GM21825 (cell line): Measurements from ENCODE around the gene EIF5.

Experiments used
- ATAC-seq: cut with Tn5 transposase; IDR thresholded peaks from one replicate; pipeline ENCODE4 v1.9.1; 2021; ENCODE audit warnings: mild to moderate bottlenecking, moderate library complexity; ENCODE audit not compliant: unreplicated experiment

EIF5 gene

DNA sequence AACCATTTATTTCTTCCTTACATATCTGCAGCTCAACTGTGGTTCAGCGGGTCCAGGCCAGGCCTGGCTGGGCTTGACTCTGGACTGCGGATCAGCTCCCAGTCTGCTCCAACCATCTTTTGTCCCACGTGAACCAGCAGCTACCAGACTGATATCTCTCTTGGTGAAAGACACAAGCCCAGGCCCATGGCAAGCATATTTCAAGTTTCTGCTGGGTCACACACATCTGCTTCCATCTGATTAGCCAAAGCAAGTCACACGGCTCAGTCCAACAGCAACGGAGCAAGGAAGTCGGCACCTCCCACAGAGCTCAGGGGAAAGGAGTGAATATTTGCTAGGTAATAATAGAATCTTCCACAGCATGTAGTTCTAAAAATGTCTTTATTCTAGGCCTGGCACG lies 26.5 kb downstream of the EIF5 start:
- no peak for ATAC-seq

DNA sequence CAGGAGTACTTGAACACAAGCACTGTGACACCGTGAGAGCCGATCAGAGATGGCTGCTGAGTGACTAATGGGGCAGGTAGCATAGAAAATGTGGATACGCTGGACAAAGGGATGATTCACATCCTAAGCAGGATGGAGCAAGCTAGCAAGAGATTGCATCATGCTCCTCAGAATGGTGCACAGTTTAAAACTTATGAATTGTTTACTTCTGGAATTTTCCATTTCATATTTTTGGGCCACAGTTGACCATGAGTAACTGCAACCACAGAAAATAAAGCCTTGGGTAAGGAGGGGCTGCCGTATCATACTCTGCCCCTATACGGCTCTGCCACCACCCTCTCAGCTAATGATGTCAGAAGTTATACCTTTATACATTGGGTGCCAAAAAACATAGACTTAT lies 27.8 kb downstream of the EIF5 start:
- ATAC-seq = no peak

DNA sequence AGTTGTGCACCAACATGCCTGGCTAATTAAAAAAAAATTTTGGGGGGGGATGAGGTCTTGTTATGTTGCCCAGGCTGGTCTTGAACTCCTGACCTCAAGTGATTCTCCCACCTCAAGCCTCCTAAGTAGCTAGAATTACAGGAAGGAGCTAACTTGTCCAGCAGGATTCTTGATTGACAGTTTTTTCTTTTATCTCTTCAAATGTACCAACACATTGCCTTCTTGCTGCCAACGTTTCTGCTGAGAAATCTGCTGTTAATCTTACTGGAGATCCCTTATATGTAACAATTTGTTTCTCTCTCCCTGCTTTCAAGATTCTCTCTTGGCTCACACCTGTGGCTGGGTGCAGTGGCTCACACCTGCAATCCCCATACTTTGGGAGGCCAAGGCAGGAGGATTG lies 28.7 kb downstream of the EIF5 start:
- no peak for ATAC-seq

DNA sequence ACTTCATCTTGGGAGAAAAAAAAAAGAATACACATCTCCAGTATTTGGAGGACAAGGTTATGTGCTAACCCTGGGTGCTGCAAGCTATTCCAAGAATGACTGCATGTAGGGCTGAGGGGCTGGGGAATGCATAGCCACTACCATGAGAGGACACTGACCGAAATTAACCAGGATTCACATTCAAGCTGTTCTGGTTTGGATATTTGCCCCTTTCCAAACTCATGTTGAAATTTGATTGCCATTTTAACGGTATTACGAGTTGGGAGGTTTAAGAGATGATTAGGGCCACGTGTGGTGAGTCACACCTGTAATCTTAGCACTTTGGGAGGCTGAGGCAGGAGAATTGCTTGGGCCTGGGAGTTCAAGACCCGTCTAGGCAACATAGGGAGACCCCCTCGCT lies 32.7 kb downstream of the EIF5 start:
- no peak for ATAC-seq

DNA sequence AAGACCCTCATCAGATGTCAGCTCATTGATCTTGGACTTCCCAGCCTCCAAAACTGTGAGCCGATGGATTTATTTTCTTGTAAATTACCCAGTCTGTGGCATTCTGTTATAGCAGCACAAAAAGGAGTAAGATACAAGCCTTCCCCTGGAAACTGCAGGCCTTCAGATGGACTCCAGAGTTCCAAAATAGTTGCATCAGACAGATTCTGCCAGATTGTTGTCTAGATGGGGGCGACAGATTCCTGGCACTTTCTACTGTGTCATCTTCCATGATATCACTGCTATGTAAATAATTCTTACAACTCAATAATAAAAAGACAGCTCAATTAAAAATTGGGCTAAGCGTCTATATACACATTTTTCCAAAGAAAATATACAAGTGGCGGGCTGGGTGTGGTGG lies 34.0 kb downstream of the EIF5 start:
- no peak for ATAC-seq

DNA sequence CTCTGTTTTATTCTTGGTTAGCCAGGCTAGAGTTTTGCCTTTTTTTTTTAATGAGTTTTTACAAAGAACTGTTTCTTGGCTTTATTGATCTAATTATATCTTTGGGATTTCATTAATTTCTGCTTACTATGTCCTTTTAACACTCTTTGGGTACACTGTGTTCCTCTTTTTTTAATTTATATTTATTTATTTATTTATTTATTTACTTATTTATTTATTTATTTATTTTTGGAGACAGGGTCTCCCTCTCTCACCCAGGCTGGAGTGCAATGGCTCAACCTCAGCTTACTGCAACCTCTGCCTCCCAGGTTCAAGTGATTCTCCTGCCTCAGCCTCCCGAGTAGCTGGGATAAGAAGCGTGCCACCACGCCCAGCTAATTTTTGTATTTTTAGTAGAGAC lies 36.0 kb downstream of the EIF5 start:
- ATAC-seq = no peak

DNA sequence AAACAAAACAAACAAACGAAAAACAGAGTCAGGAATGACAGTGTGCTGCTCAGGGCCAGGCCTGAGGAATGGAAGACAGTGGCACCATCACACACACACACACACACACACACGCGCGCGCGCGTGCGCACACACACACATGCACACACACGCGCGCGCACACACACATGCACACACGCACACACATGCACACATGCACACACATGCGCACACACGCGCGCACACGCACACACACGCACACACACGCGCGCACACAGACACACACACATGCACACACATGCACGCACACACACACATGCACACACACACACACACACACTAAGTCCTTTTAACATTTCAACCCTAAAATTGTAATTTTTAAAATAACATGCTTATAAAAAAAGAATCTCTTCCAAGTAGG lies 38.0 kb downstream of the EIF5 start:
- no peak for ATAC-seq

DNA sequence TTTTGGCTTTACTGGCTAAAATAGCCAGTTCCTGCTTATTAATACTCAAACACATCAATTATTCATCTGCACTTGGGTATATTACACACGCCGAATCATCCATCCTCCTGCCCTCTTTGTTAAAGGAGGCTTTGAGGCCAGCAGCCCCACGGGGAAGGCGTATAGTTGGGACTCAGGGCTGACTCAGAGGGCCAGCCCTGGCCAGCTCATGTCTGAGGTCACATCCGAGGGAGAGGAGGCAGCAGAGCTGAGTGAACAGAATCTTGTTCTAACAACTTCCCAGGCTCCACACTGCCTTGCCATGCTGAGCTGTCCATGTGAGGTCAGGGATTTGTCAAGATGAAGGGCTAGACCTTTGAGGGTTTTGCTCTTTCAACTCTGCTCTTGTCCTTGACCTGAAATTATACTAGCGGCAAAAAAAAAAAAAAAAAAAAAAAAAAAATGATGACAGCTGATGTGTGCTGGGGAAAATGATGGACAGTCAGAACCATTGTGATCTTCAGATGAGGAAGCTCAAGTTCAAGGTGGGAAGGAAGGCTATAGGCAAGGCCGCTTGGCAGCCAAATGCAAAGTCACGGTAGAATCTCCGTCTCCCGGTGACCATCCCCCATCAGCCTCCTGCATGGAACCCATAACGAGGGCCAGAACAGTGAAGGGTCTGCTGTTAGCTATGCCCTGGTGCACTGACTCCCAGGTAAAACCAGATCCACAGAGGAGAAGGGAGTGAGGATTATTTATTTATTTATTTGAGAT lies 38.7 kb downstream of the EIF5 start:
- ATAC-seq = no peak

DNA sequence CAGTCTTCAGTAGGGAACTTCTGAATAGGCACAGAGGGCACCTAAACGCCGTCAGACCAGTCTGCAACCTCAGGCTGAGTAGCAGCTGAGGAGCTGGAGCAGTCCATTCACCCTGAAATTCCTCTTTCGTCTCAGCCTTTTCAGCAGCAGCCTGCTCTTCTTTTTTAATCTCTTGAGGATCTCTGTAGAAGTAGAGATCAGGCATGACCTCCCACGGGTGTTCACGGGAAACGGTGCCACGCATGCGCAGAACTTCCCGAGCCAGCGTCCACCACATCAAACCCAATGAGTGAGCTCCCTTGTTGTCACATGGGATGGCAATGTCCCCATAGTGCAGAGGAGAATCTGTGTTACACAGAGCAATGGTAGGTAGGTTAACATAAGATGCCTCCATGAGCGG lies 40.1 kb downstream of the EIF5 start:
- no peak for ATAC-seq

DNA sequence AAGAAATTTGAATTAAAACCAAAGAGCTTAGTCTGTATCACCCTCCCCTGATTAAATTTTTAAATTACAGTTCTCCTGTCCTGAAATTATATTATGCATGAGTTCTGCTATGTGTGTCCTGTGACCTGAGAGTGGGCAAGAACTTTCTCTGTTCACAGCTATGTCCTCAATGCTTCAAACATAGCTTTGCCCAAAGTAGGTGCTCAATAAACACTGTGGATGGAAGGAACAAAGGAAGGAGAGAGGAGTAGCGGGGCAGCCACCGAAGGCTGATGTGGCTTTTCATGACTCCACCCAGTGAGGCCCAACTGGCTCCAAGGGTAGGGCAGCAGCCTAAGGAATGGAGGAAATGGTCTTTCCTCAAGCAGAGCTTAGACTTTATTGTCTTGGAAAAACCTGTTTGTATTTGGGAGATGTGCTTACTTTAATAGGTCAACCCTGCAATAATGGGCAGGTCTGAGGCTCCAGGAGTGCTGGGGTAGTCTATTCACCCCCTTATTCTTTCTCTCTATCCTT lies 43.5 kb downstream of the EIF5 start:
- ATAC-seq = no peak

DNA sequence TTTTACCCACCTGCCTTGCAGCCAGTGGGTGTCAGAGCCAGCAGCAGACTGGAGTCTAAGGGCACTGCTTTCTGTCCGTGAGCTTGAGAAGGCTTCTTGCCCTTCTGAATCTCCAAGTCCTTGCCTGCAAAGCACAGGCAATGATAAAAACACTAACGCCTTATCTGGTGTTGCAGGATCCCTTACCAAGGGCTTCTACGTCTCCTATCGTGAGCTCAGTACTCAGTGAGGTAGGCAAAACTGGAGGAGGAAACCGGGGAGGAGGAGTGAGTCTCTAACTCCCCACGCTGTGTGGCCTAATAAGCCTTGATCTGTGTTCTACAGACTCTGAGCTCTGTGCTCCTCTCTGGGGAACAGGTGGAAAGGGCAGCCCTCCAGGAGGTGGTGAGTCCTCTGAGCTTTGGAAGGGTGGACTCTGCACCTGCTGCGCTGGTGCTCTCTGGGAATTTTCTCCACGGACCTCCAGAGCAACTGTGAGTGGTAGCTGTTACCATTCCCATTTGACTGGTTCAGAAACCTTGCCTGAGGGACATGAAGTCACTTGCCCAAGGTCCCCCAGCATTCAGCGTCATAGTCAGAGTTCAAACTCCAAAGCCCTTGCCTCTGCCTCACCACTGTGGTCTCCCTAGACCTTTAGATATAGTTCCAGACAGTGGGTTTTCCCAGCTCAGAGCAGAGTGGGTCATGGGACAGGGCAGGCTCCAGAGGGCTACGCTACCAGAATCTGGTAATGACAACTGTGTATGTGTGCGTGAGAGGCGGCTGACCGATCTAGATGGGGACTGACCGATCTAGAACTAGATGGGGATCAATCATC lies 44.2 kb downstream of the EIF5 start:
- ATAC-seq = no peak

DNA sequence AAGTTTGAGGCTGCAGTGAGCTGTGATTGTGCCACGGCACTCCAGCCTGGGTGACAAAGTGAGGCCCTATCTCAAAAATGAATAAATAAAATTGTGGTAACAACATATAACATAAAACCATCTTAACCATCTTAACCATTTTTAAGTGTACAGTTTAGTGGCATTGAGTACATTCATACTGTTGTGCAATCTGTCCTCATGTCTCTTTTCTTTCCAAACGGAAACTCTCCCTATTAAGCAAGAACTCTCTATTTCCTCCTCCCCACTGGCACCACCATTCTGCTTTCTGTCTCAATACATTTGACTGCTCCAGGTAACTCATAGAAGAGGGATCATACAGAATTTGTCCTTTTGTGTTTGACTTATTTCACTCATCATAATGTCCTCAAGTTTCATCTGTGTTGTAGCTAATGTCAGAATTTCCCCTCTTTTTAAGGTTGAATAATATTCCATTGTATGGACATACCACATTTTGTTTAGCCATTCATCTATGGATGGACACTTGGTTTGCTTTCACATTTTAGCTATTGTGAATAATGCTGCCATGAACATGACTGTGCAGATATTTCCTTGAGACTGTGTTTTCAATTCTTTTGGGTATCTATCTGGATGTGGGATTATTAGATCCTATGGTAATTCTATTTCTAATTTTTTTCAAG lies 46.8 kb downstream of the EIF5 start:
- ATAC-seq = no peak

DNA sequence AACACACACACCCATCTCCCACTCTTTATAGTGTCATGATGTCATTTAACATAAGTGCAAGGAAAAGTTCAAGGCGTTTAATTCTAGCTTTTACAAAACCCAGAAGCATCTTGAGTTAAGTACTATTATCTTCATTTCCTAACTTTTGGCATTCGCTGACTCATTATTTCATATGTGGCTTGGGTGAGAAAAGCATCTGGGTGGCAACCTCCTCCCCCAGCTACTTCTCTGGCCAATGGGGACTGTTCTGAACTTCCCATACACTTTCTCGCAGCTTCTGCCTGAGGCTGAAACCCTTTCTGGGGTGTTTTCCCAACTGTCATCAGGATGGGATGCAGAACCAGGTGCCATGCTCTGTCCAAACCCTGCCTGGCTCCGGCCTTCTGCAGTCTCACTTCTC lies 48.3 kb downstream of the EIF5 start:
- no peak for ATAC-seq

DNA sequence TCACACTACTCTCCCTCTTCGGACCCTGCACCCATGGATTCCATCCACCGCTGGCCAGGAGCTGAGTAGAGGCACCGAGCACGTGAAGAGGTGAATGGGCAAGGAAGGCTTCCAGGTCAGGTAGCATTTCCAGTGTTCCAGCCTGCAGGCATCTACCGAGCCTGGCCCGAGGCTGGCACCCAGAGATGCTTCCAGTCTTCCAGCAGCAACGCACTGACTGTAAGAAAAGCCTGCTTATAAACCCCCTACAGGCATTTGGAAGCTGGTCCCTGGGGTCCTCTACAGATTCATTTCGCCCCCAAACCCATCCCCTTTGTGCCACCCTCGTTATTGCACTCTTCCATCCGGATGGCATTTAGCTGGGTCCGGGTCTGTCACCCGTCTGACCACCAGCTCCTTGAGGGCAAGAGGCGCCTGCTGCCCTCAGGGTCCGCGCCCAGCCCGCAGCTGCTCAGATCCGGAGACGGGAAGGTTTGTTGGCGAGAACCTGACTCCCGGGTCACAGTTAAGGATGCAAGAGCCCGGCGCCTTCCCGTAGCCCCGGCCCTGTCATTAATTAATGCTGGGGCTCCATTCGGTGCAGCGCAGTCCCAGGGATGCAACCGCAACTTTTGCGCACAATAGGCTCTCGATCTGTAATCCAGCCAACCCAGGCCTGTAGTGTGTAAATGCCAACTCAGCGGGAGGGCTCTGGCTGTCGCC lies 50.6 kb downstream of the EIF5 start:
- ATAC-seq = peak; percentile 1

DNA sequence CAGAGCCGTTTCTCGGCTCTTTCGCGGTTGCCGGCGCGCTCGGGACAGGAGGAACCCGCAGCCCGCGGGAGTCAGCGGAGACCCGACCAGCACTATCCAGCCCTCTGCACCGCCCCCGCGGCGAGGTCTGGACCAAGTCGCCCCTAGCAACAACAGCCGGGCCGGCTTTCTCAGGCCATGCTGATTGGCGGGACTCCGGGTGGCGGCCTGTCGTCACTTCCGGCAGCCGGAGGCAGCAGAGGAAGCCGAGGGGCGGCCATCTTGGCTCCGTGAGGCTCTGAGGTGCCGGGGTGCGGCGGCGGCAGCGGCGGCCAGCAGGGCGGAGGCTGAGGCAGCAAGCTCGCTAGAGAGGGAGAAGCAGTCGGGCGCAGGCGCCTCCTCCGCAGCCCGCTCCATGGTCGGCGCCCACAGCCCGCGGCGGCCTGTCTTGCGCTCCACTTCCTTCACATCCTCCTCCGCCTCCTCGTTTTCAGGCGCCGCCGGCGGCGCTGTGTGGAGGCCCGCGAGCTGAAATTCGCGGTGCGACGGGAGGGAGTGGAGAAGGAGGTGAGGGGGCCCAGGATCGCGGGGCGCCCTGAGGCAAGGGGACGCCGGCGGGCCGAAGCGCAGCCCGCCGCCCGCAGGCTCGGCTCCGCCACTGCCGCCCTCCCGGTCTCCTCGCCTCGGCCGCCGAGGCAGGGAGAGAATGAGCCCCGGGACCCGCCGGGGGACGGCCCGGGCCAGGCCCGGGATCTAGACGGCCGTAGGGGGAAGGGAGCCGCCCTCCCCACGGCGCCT lies 51.3 kb downstream of the EIF5 start, which contains the start of gene MARK3:
Gene MARK3, plus strand, starts transcription at position 264 of the 777 bp plus-strand sequence. CDS start 615 bp downstream, outside the sequence.
- peak; percentile 87 for ATAC-seq

DNA sequence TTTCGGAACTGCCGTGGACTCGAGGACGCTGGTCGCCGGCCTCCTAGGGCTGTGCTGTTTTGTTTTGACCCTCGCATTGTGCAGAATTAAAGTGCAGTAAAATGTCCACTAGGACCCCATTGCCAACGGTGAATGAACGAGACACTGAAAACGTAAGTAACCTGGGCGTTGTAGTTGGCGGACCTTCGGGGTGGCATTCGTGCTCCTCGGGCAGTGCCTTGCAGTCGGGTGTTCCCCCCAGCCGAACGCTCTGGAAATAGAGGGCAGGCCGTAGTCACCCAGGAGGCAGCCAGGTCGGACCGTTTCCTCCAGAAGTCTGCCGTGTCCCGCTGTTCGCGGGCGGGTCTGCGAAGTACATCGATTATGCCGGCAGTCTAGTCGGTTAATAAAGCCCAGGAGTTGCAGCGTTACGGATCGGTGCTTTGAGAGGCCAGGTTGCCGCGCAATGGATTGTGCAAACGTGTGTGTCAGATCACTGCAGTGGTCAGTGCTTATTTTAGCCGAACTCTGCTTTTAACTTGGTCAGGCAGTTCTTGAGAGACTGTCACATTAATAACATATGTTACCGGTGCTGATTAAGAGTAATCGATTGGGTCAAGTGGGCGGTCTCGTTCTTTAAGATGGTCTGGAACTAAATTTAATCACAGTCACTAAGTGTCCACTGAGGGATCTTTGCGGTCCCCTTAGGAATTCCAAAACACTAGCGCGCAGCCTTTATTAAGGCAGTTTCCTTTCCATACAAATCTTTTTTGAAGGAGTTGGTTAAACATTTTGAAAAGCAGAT lies 52.1 kb downstream of the EIF5 start:
- ATAC-seq = peak; percentile 9

DNA sequence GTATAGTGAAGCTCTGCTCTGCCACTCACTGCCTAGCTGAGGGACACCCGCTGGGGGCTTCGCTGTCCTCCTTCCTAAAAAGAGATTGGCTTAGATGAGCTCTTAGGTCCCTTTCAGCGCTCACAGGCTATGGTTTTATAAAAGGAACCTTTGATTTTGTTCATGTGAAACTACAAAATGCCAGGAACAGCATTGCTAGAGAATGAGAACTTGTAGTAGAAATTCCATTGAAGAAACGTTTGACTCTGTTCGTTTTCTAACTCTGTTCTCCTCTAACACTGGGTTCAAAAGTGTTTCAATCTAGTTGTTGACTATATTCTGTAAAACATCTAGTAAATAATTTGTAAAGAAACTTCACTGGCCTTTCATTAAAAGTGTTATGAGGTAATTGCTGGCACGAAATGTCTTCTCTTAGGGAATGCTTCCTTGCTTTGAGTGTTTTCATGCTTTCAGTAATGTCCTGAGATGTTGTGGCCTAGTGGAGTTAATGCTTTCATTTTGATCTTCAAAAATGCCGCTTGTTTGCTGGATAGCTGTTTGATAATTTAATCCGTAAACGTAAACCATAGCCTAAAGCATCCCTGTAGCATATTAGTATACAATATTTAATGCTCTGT lies 52.8 kb downstream of the EIF5 start:
- ATAC-seq = no peak

DNA sequence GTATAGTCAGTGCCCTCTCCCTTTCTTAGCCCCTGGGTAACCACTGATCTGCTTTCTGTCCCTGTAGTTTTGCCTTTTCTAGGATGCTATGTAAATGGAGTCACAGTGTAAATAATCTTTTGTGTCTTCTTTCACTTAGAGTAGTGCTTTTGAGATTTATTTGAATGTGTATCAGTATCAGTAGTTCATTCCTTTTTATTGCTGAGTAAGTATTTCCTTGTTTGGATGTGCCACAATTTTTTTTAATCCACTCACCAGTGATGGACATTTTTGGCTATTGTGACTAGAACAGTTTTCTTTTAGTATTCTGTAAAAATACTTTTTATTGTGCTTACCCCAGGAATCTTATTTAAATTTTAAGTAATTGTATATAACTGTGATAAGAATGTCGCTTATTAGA lies 54.6 kb downstream of the EIF5 start:
- no peak for ATAC-seq

DNA sequence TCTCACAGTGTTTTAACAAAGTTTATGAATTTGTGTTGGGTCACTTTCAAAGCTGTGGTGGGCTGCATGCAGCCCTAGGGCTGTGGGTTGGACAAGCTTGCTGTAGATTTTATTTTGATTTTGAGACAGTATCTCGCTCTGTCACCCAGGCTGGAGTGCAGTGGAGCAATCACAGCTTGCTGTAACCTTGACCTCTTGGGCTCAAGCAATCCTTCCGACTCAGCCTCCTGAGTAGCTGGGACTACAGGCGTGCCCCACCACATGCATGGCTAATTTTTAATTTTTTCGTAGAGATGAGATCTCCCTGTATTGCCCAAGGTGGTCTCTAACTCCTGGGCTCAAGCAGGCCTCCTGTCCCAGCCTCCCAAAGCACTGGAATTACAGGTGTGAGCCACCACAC lies 56.6 kb downstream of the EIF5 start:
- ATAC-seq = no peak
